HepG2 (cell line): ENCODE data around the gene NAA25. TPM values are rescaled to one million over a fixed set of nuclear protein-coding genes. Genes with fewer than 3 reads are reported as not detected.
A peak's percentile ranks its signal among the peaks of the same experiment; 100 is the strongest.

Experiments
- AGO2 ChIP-seq: fragments of 200-400 bp; formaldehyde crosslinking; optimal IDR thresholded peaks from 2 replicates; pipeline ENCODE3; 2017; ENCODE audit warnings: mild to moderate bottlenecking, low read depth, low read length, moderate library complexity
- BRD4 ChIP-seq: sonication (generic); formaldehyde crosslinking; IDR thresholded peaks from 2 replicates; pipeline ENCODE4 v1.4.0; 2020; ENCODE audit warnings: missing genetic modification reagents
- CHD2 ChIP-seq: IDR thresholded peaks from 2 replicates; pipeline ENCODE4 v1.6.1; 2011; ENCODE audit warnings: low read depth, low read length, improper control_type of control experiment
- DR1 ChIP-seq: sonication (generic); formaldehyde crosslinking; IDR thresholded peaks from 2 replicates; pipeline ENCODE4 v1.8.0; 2021; ENCODE audit warnings: mild to moderate bottlenecking, missing genetic modification reagents, inconsistent platforms
- HIVEP1 ChIP-seq: sonication (generic); formaldehyde crosslinking; IDR thresholded peaks from 2 replicates; pipeline ENCODE4 v1.4.0; 2020; ENCODE audit warnings: mild to moderate bottlenecking, missing genetic modification reagents
- ISL2 ChIP-seq: sonication (generic); formaldehyde crosslinking; IDR thresholded peaks from 2 replicates; pipeline ENCODE4 v1.5.0; 2020; ENCODE audit warnings: missing genetic modification reagents
- KLF12 ChIP-seq: sonication (generic); formaldehyde crosslinking; IDR thresholded peaks from 2 replicates; pipeline ENCODE4 v1.4.0; 2020; ENCODE audit warnings: missing genetic modification reagents, borderline replicate concordance
- LCORL ChIP-seq, 2 experiments: fragments of 450-650 bp in 1 of 2; sonication (generic) in 1 of 2; formaldehyde crosslinking in 1 of 2; IDR thresholded peaks; 2 replicates each; pipeline versions ENCODE4 v1.5.0 to v1.6.1; 2017 to 2020; ENCODE audit warnings: antibody characterized with exemption in 1 of 2, missing genetic modification reagents in 1 of 2
- MAFF ChIP-seq: IDR thresholded peaks from 2 replicates; pipeline ENCODE4 v1.6.1; 2011; ENCODE audit warnings: low read depth, low read length, improper control_type of control experiment
- MYNN ChIP-seq: sonication (generic); formaldehyde crosslinking; IDR thresholded peaks from 2 replicates; pipeline ENCODE4 v1.4.0; 2020; ENCODE audit warnings: mild to moderate bottlenecking, low read depth, missing genetic modification reagents
- PCBP2 ChIP-seq: fragments of 200-400 bp; formaldehyde crosslinking; optimal IDR thresholded peaks from 2 replicates; pipeline ENCODE3; 2018; ENCODE audit warnings: low read length, low read depth; ENCODE audit not compliant: poor library complexity, severe bottlenecking
- RBAK ChIP-seq: sonication (generic); formaldehyde crosslinking; IDR thresholded peaks from 2 replicates; pipeline ENCODE4 v1.5.1; 2020; ENCODE audit warnings: mild to moderate bottlenecking, missing genetic modification reagents
- SIX4 ChIP-seq: sonication (generic); formaldehyde crosslinking; IDR thresholded peaks from 2 replicates; pipeline ENCODE4 v1.4.0; 2020; ENCODE audit warnings: missing genetic modification reagents
- SKI ChIP-seq: fragments of 450-650 bp; IDR thresholded peaks from one replicate; pipeline ENCODE4 v1.6.1; 2018; ENCODE audit warnings: mild to moderate bottlenecking; ENCODE audit not compliant: partially characterized antibody
- SSRP1 ChIP-seq: IDR thresholded peaks from 2 replicates; pipeline ENCODE4 v1.6.1; 2016; ENCODE audit warnings: control low read depth
- TOE1 ChIP-seq: sonication (generic); formaldehyde crosslinking; IDR thresholded peaks from 2 replicates; pipeline ENCODE4 v1.4.0; 2020; ENCODE audit warnings: mild to moderate bottlenecking, missing genetic modification reagents
- ZBTB7B ChIP-seq: sonication (generic); formaldehyde crosslinking; IDR thresholded peaks from 2 replicates; pipeline ENCODE4 v1.4.0; 2020; ENCODE audit warnings: missing genetic modification reagents
- ZNF12 ChIP-seq: sonication (generic); formaldehyde crosslinking; IDR thresholded peaks from 2 replicates; pipeline ENCODE4 v1.5.0; 2020; ENCODE audit warnings: missing genetic modification reagents
- ZNF20 ChIP-seq: sonication (generic); formaldehyde crosslinking; IDR thresholded peaks from 2 replicates; pipeline ENCODE4 v1.4.0; 2020; ENCODE audit warnings: mild to moderate bottlenecking, moderate library complexity, missing genetic modification reagents
- ZNF205 ChIP-seq: IDR thresholded peaks from 2 replicates; pipeline ENCODE4 v1.6.1; 2018; ENCODE audit warnings: missing biosample characterization, missing genetic modification reagents
- ZNF350 ChIP-seq: sonication (generic); formaldehyde crosslinking; IDR thresholded peaks from 2 replicates; pipeline ENCODE4 v1.4.0; 2020; ENCODE audit warnings: mild to moderate bottlenecking, low read depth, missing genetic modification reagents, borderline replicate concordance
- ZNF552 ChIP-seq: sonication (generic); formaldehyde crosslinking; IDR thresholded peaks from 2 replicates; pipeline ENCODE4 v1.9.0; 2022; ENCODE audit warnings: missing genetic modification reagents, mild to moderate bottlenecking, borderline replicate concordance
- ZNF616 ChIP-seq: sonication (generic); formaldehyde crosslinking; IDR thresholded peaks from 2 replicates; pipeline ENCODE4 v1.5.0; 2020; ENCODE audit warnings: low read depth, mild to moderate bottlenecking, missing genetic modification reagents
- ZNF670 ChIP-seq: sonication (generic); formaldehyde crosslinking; IDR thresholded peaks from 2 replicates; pipeline ENCODE4 v1.8.0; 2022; ENCODE audit warnings: mild to moderate bottlenecking, missing genetic modification reagents, borderline replicate concordance
- ZNF746 ChIP-seq: sonication (generic); formaldehyde crosslinking; IDR thresholded peaks from 2 replicates; pipeline ENCODE4 v1.8.0; 2022; ENCODE audit warnings: mild to moderate bottlenecking, missing genetic modification reagents
- polyA plus RNA-seq, 8 experiments: library from polyadenylated mRNA; depleted of rRNA in 3 of 8; stranded (reverse) in 7 of 8; unstranded in 1 of 8; fragments of >200 nt; fragmentation: Illumina TruSeq in 4 of 8; extraction: Trizol in 4 of 8; gene quantifications; 2 replicates each; pipeline versions ENCODE4 v1.2.1 to v1.2.3, GENCODE V29; 2011 to 2016; ENCODE audit warnings: low read depth in 4 of 8, missing spikeins in 1 of 8, mixed read lengths in 1 of 8; ENCODE audit not compliant: insufficient read depth in 1 of 8
- total RNA-seq, 5 experiments: library from RNA; depleted of rRNA; stranded (reverse); fragments of >200 nt; fragmentation: Illumina TruSeq; extraction: Trizol; gene quantifications; 2 replicates each; pipeline ENCODE4 v1.2.3, GENCODE V29; 2016; ENCODE audit warnings: low read depth in 1 of 5
- TF ChIP-seq, protein P1 (sequence below): sonication (generic); formaldehyde crosslinking; IDR thresholded peaks from 2 replicates; pipeline ENCODE4 v1.8.1; 2023; ENCODE audit warnings: mild to moderate bottlenecking, moderate library complexity, missing genetic modification reagents
- TF ChIP-seq, protein P2 (sequence below): IDR thresholded peaks from 2 replicates; pipeline ENCODE4 v1.6.1; 2016; ENCODE audit warnings: control low read depth
- TF ChIP-seq, protein P3 (sequence below): sonication (generic); formaldehyde crosslinking; IDR thresholded peaks from 2 replicates; pipeline ENCODE4 v1.5.1; 2020; ENCODE audit warnings: missing genetic modification reagents, mild to moderate bottlenecking, borderline replicate concordance
- TF ChIP-seq, protein P4 (sequence below): sonication (generic); formaldehyde crosslinking; IDR thresholded peaks from 2 replicates; pipeline ENCODE4 v1.5.0; 2020; ENCODE audit warnings: missing genetic modification reagents

Gene NAA25
- total and polyA plus RNA-seq, 2 of the 13 experiments (the other 11 are each of a cell fraction or from before 2014, with no cell fraction given): 11.4 to 32.0 TPM

DNA sequence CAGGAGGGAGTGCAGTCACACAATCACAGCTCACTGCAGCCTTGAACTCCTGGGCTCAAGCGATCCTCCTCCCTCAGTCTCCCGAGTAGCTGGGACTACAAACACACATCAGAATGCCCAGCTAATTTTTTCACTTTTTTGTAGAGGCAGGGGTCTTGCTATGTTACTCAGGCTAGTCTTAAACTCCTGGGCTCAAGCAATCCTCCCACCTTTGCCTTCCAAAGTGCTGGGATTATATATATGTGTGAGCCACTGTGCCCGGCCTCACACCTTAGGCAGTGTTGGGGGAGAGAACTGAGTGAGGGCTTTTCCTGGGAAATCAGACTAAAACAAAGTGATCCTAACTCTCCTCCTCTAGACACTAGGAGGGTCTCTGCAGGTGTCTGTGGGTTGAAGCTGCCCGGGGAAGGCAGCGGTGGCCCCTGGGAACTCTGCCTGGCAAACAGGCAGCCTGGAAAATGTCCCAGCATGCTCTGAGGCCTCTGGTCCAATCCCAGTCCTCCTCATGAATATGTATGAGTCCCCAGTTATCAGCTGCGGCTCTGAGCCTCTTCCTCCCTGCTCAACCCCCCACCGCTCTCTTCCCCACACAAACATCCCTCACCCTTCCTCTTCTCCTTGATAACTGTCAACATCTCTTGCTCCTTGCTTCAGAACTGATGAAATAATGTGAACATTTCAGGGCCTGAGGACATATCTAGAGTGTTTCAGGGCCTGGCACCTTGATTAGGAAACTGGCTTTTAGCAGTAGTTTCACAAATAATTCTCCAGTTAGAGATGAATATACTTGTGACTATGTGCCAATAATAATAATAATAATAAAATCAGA, 7.9 kb upstream of the NAA25 start (continued):
- TF ChIP-seq MAFF (no peak), ISL2 (CRISPR knock-in tag) (no peak; the same call in 1 of the 2 replicates), ZNF12 (CRISPR knock-in tag) (no peak), BRD4 (no peak), SKI (peak; percentile 53), ZBTB7B (CRISPR knock-in tag) (peak; percentile 38; the same call in 1 of the 2 replicates), ZNF616 (CRISPR knock-in tag) (no peak), KLF12 (CRISPR knock-in tag) (no peak), ZNF746 (CRISPR knock-in tag) (peak; percentile 50; the same call in 1 of the 2 replicates), TOE1 (CRISPR knock-in tag) (no peak), MYNN (CRISPR knock-in tag) (no peak), SSRP1 (no peak), DR1 (no peak), SIX4 (CRISPR knock-in tag) (no peak), ZNF670 (CRISPR knock-in tag) (no peak), ZNF205 (0 out of 2 replicates have a peak, but pooled peaks have one; percentile 52), AGO2 (no peak), HIVEP1 (CRISPR knock-in tag) (no peak), PCBP2 (no peak), CHD2 (no peak), ZNF20 (CRISPR knock-in tag) (no peak), ZNF350 (CRISPR knock-in tag) (no peak), LCORL (IDR thresholded peaks at IDR 0.05) (no peak), LCORL (CRISPR knock-in tag; IDR thresholded peaks at IDR 0.05) (peak; percentile 23; the same call in 1 of the 2 replicates), RBAK (CRISPR knock-in tag) (no peak), ZNF552 (CRISPR knock-in tag) (no peak)
- TF ChIP-seq, protein P1, sequence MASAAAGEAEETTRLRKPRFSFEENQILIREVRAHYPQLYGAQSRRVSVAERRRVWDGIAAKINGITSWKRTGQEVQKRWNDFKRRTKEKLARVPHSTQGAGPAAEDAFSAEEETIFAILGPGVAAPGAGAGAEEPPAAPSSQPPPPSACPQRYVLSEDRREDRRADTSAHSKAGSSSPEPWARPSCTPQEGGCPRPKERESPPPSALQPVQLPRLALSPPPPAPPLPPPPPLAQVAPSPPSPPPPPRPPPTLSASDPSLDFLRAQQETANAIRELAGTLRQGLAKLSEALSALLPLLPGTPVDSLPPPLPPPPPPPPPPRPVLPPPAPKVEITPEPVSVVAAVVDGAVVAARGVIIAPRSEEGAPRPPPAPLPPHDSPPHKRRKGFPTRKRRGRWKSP (CRISPR knock-in tag): 0 out of 2 replicates have a peak, but pooled peaks have one; percentile 15
- TF ChIP-seq, protein P2, sequence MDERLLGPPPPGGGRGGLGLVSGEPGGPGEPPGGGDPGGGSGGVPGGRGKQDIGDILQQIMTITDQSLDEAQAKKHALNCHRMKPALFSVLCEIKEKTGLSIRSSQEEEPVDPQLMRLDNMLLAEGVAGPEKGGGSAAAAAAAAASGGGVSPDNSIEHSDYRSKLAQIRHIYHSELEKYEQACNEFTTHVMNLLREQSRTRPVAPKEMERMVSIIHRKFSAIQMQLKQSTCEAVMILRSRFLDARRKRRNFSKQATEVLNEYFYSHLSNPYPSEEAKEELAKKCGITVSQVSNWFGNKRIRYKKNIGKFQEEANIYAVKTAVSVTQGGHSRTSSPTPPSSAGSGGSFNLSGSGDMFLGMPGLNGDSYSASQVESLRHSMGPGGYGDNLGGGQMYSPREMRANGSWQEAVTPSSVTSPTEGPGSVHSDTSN (CRISPR knock-in tag): no peak
- TF ChIP-seq, protein P3, sequence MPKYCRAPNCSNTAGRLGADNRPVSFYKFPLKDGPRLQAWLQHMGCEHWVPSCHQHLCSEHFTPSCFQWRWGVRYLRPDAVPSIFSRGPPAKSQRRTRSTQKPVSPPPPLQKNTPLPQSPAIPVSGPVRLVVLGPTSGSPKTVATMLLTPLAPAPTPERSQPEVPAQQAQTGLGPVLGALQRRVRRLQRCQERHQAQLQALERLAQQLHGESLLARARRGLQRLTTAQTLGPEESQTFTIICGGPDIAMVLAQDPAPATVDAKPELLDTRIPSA (CRISPR knock-in tag): no peak
- TF ChIP-seq, protein P4, sequence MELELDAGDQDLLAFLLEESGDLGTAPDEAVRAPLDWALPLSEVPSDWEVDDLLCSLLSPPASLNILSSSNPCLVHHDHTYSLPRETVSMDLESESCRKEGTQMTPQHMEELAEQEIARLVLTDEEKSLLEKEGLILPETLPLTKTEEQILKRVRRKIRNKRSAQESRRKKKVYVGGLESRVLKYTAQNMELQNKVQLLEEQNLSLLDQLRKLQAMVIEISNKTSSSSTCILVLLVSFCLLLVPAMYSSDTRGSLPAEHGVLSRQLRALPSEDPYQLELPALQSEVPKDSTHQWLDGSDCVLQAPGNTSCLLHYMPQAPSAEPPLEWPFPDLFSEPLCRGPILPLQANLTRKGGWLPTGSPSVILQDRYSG (CRISPR knock-in tag): no peak
